ENCODE results near the gene ZNF763.
"Not testable (repeated sequence)": the region's sequence is repeated elsewhere in the genome, so short reads cannot be mapped to it uniquely, and the experiment has no call there.

The ZNF763 gene

GRCh38 chr19:11941361-11941887 is 23.4 kb upstream of the ZNF763 start:
- Histone ChIP-seq H3K9me3 (ENCODE audit: control insufficient read depth in 1 of 2, low read length in 2 of 2) (peaks cover 56 to 60% of the 10 kb centered on the region in 2 donors), H3K36me3 (ENCODE audit: control insufficient read depth in 1 of 2, insufficient read depth in 2 of 2, low read length in 2 of 2) (peaks cover 36 to 45% of the 10 kb centered on the region in 2 donors)
- H3K4me3 ChIP-seq (ENCODE audit: low read depth in 1 of 2, low read length in 2 of 2); H3K4me1 ChIP-seq (ENCODE audit: control insufficient read depth in 1 of 2, insufficient read depth in 2 of 2, low read length in 2 of 2); H3K9ac ChIP-seq (ENCODE audit: low read depth in 1 of 2, low read length in 2 of 2); H3K27ac ChIP-seq (ENCODE audit: low read depth, low read length); H3K27me3 ChIP-seq (ENCODE audit: control insufficient read depth in 1 of 2, insufficient read depth in 2 of 2, low read length in 2 of 2): not testable (repeated sequence)

GRCh38 chr19:11942008-11942842 is 22.6 kb upstream of the ZNF763 start:
- no peak overlapping the region for H3K4me3 ChIP-seq (ENCODE audit: low read depth in 1 of 2, low read length in 2 of 2)
- H3K27me3 ChIP-seq (ENCODE audit: control insufficient read depth in 1 of 2, insufficient read depth in 2 of 2, low read length in 2 of 2) = no peaks in the 10 kb centered on the region
- H3K9ac ChIP-seq (ENCODE audit: low read depth in 1 of 2, low read length in 2 of 2) = no peak overlapping the region
- H3K4me1 ChIP-seq (ENCODE audit: control insufficient read depth in 1 of 2, insufficient read depth in 2 of 2, low read length in 2 of 2) = no peaks in the 10 kb centered on the region
- peaks cover 63 to 68% of the 10 kb centered on the region in 2 donors for H3K9me3 ChIP-seq (ENCODE audit: control insufficient read depth in 1 of 2, low read length in 2 of 2)
- no peak overlapping the region for H3K27ac ChIP-seq (ENCODE audit: low read depth, low read length)
- peaks cover 42 to 53% of the 10 kb centered on the region in 2 donors for H3K36me3 ChIP-seq (ENCODE audit: control insufficient read depth in 1 of 2, insufficient read depth in 2 of 2, low read length in 2 of 2)

- Histone ChIP-seq H3K9ac (ENCODE audit: low read depth in 1 of 2, low read length in 2 of 2) (no peak overlapping the region), H3K27ac (ENCODE audit: low read depth, low read length) (no peak overlapping the region), H3K9me3 (ENCODE audit: control insufficient read depth in 1 of 2, low read length in 2 of 2) (peaks cover 67 to 71% of the 10 kb centered on the region in 2 donors), H3K4me3 (ENCODE audit: low read depth in 1 of 2, low read length in 2 of 2) (peak overlapping the region in 1 of 2 donors; percentile 21), H3K4me1 (ENCODE audit: control insufficient read depth in 1 of 2, insufficient read depth in 2 of 2, low read length in 2 of 2) (no peaks in the 10 kb centered on the region), H3K36me3 (ENCODE audit: control insufficient read depth in 1 of 2, insufficient read depth in 2 of 2, low read length in 2 of 2) (peaks cover 47 to 59% of the 10 kb centered on the region in 2 donors), H3K27me3 (ENCODE audit: control insufficient read depth in 1 of 2, insufficient read depth in 2 of 2, low read length in 2 of 2) (no peaks in the 10 kb centered on the region)
Measured at GRCh38 chr19:11942843-11943108, 22.1 kb upstream of the ZNF763 start.

- H3K4me1 ChIP-seq (ENCODE audit: control insufficient read depth in 1 of 2, insufficient read depth in 2 of 2, low read length in 2 of 2) = no peaks in the 10 kb centered on the region
- no peak overlapping the region for H3K27ac ChIP-seq (ENCODE audit: low read depth, low read length)
- peaks cover 62 to 75% of the 10 kb centered on the region in 2 donors for H3K36me3 ChIP-seq (ENCODE audit: control insufficient read depth in 1 of 2, insufficient read depth in 2 of 2, low read length in 2 of 2)
Measured at GRCh38 chr19:11944656-11945055, 20.2 kb upstream of the ZNF763 start.

GRCh38 chr19:11948646-11949045 is 16.2 kb upstream of the ZNF763 start:
- Histone ChIP-seq H3K9ac (ENCODE audit: low read depth in 1 of 2, low read length in 2 of 2) (no peak overlapping the region), H3K4me3 (ENCODE audit: low read depth in 1 of 2, low read length in 2 of 2) (peak overlapping the region in 1 of 2 donors; percentile 30), H3K36me3 (ENCODE audit: control insufficient read depth in 1 of 2, insufficient read depth in 2 of 2, low read length in 2 of 2) (peaks cover 66% of the 10 kb centered on the region in 2 donors), H3K27ac (ENCODE audit: low read depth, low read length) (no peak overlapping the region), H3K9me3 (ENCODE audit: control insufficient read depth in 1 of 2, low read length in 2 of 2) (peaks cover 95 to 96% of the 10 kb centered on the region in 2 donors), H3K27me3 (ENCODE audit: control insufficient read depth in 1 of 2, insufficient read depth in 2 of 2, low read length in 2 of 2) (no peaks in the 10 kb centered on the region), H3K4me1 (ENCODE audit: control insufficient read depth in 1 of 2, insufficient read depth in 2 of 2, low read length in 2 of 2) (no peaks in the 10 kb centered on the region)

More at GRCh38 chr19:11944656-11945055, 20.2 kb upstream of the ZNF763 start:
- H3K9me3 ChIP-seq (ENCODE audit: control insufficient read depth in 1 of 2, low read length in 2 of 2) = peaks cover 81 to 84% of the 10 kb centered on the region in 2 donors
- H3K4me3 ChIP-seq (ENCODE audit: low read depth in 1 of 2, low read length in 2 of 2) = no peak overlapping the region
- no peak overlapping the region for H3K9ac ChIP-seq (ENCODE audit: low read depth in 1 of 2, low read length in 2 of 2)
- H3K27me3 ChIP-seq (ENCODE audit: control insufficient read depth in 1 of 2, insufficient read depth in 2 of 2, low read length in 2 of 2) = no peaks in the 10 kb centered on the region

- Histone ChIP-seq H3K27ac (ENCODE audit: low read depth, low read length) (no peak overlapping the region), H3K9ac (ENCODE audit: low read depth in 1 of 2, low read length in 2 of 2) (no peak overlapping the region), H3K36me3 (ENCODE audit: control insufficient read depth in 1 of 2, insufficient read depth in 2 of 2, low read length in 2 of 2) (peaks cover 60 to 65% of the 10 kb centered on the region in 2 donors), H3K4me3 (ENCODE audit: low read depth in 1 of 2, low read length in 2 of 2) (peak overlapping the region; percentile 12 to 48), H3K27me3 (ENCODE audit: control insufficient read depth in 1 of 2, insufficient read depth in 2 of 2, low read length in 2 of 2) (no peaks in the 10 kb centered on the region), H3K9me3 (ENCODE audit: control insufficient read depth in 1 of 2, low read length in 2 of 2) (peaks cover 95 to 96% of the 10 kb centered on the region in 2 donors), H3K4me1 (ENCODE audit: control insufficient read depth in 1 of 2, insufficient read depth in 2 of 2, low read length in 2 of 2) (no peaks in the 10 kb centered on the region)
Measured at GRCh38 chr19:11949201-11949600, 15.6 kb upstream of the ZNF763 start.

- H3K4me1 ChIP-seq (ENCODE audit: control insufficient read depth in 1 of 2, insufficient read depth in 2 of 2, low read length in 2 of 2); H3K27ac ChIP-seq (ENCODE audit: low read depth, low read length); H3K27me3 ChIP-seq (ENCODE audit: control insufficient read depth in 1 of 2, insufficient read depth in 2 of 2, low read length in 2 of 2); H3K9ac ChIP-seq (ENCODE audit: low read depth in 1 of 2, low read length in 2 of 2): not testable (repeated sequence)
- Histone ChIP-seq H3K4me3 (ENCODE audit: low read depth in 1 of 2, low read length in 2 of 2) (peak overlapping the region; percentile 12 to 48), H3K9me3 (ENCODE audit: control insufficient read depth in 1 of 2, low read length in 2 of 2) (peaks cover 95% of the 10 kb centered on the region in 2 donors), H3K36me3 (ENCODE audit: control insufficient read depth in 1 of 2, insufficient read depth in 2 of 2, low read length in 2 of 2) (peaks cover 56 to 61% of the 10 kb centered on the region in 2 donors)
Measured at GRCh38 chr19:11949614-11950080, 15.2 kb upstream of the ZNF763 start.

- no peak overlapping the region for H3K9ac ChIP-seq (ENCODE audit: low read depth in 1 of 2, low read length in 2 of 2)
- peaks cover 89 to 93% of the 10 kb centered on the region in 2 donors for H3K9me3 ChIP-seq (ENCODE audit: control insufficient read depth in 1 of 2, low read length in 2 of 2)
- no peaks in the 10 kb centered on the region for H3K27me3 ChIP-seq (ENCODE audit: control insufficient read depth in 1 of 2, insufficient read depth in 2 of 2, low read length in 2 of 2)
- H3K4me3 ChIP-seq (ENCODE audit: low read depth in 1 of 2, low read length in 2 of 2) = peak overlapping the region; percentile 12 to 48
- H3K36me3 ChIP-seq (ENCODE audit: control insufficient read depth in 1 of 2, insufficient read depth in 2 of 2, low read length in 2 of 2) = peaks cover 51 to 55% of the 10 kb centered on the region in 2 donors
- H3K4me1 ChIP-seq (ENCODE audit: control insufficient read depth in 1 of 2, insufficient read depth in 2 of 2, low read length in 2 of 2) = no peaks in the 10 kb centered on the region
- H3K27ac ChIP-seq (ENCODE audit: low read depth, low read length) = no peak overlapping the region
Measured at GRCh38 chr19:11950312-11950711, 14.5 kb upstream of the ZNF763 start.

- Histone ChIP-seq H3K36me3 (ENCODE audit: control insufficient read depth in 1 of 2, insufficient read depth in 2 of 2, low read length in 2 of 2) (no peaks in the 10 kb centered on the region), H3K9me3 (ENCODE audit: control insufficient read depth in 1 of 2, low read length in 2 of 2) (no peaks in the 10 kb centered on the region), H3K27me3 (ENCODE audit: control insufficient read depth in 1 of 2, insufficient read depth in 2 of 2, low read length in 2 of 2) (no peaks in the 10 kb centered on the region), H3K27ac (ENCODE audit: low read depth, low read length) (no peak overlapping the region), H3K9ac (ENCODE audit: low read depth in 1 of 2, low read length in 2 of 2) (no peak overlapping the region), H3K4me3 (ENCODE audit: low read depth in 1 of 2, low read length in 2 of 2) (peak overlapping the region; percentile 10 to 84), H3K4me1 (ENCODE audit: control insufficient read depth in 1 of 2, insufficient read depth in 2 of 2, low read length in 2 of 2) (peaks cover 6 to 13% of the 10 kb centered on the region in 2 donors)
Measured at GRCh38 chr19:11963566-11964355, 1.1 kb upstream of the ZNF763 start.

GRCh38 chr19:11964496-11964857 is 363 bp upstream of the ZNF763 start:
- H3K36me3 ChIP-seq (ENCODE audit: control insufficient read depth in 1 of 2, insufficient read depth in 2 of 2, low read length in 2 of 2) = no peaks in the 10 kb centered on the region
- peak overlapping the region; percentile 82 to 84 for H3K4me3 ChIP-seq (ENCODE audit: low read depth in 1 of 2, low read length in 2 of 2)
- H3K9ac ChIP-seq (ENCODE audit: low read depth in 1 of 2, low read length in 2 of 2) = peak overlapping the region; percentile 25 to 67
- no peaks in the 10 kb centered on the region for H3K27me3 ChIP-seq (ENCODE audit: control insufficient read depth in 1 of 2, insufficient read depth in 2 of 2, low read length in 2 of 2)
- peaks cover 6 to 13% of the 10 kb centered on the region in 2 donors for H3K4me1 ChIP-seq (ENCODE audit: control insufficient read depth in 1 of 2, insufficient read depth in 2 of 2, low read length in 2 of 2)
- H3K27ac ChIP-seq (ENCODE audit: low read depth, low read length) = peak overlapping the region; percentile 95
- no peaks in the 10 kb centered on the region for H3K9me3 ChIP-seq (ENCODE audit: control insufficient read depth in 1 of 2, low read length in 2 of 2)
